HEK293 (cell line): ENCODE data around the gene ISX.

Experiments used
- CTCF ChIP-seq: fragments of 450-650 bp; formaldehyde crosslinking; IDR thresholded peaks from 2 replicates; pipeline ENCODE4 v1.5.1; 2016; ENCODE audit warnings: missing biosample characterization, missing genetic modification characterization
- ZNF24 ChIP-seq: fragments of 450-650 bp; formaldehyde crosslinking; IDR thresholded peaks from 2 replicates; pipeline ENCODE4 v1.5.1; 2016; ENCODE audit warnings: missing biosample characterization, missing genetic modification characterization

GRCh38 chr22:35076630-35077029, 10.7 kb downstream of the ISX start:
- no peak for TF ChIP-seq ZNF24 (tag by site-specific recombination)
- TF ChIP-seq CTCF (tag by site-specific recombination), result no peak
